HG02588 (cell line): ENCODE data around the gene GOLGA6L7.
"Not testable (repeated sequence)": the region's sequence is repeated elsewhere in the genome, so short reads cannot be mapped to it uniquely, and the experiment has no call there.

Experiments used
- ATAC-seq: cut with Tn5 transposase; IDR thresholded peaks from one replicate; pipeline ENCODE4 v1.9.1; 2021; ENCODE audit warnings: mild to moderate bottlenecking, moderate library complexity; ENCODE audit not compliant: unreplicated experiment

GOLGA6L7 gene

GRCh38 chr15:28884151-28884940 is 35.9 kb upstream of the GOLGA6L7 start:
- no peak for ATAC-seq

GRCh38 chr15:28881600-28881999 is 33.2 kb upstream of the GOLGA6L7 start:
- no peak for ATAC-seq

- no peak for ATAC-seq
These were observed 32.7 kb upstream of the GOLGA6L7 start for GRCh38 chr15:28881170-28881569.

- ATAC-seq = no peak
These were observed 32.2 kb upstream of the GOLGA6L7 start for GRCh38 chr15:28880680-28881079.

GRCh38 chr15:28879551-28879950 is 31.1 kb upstream of the GOLGA6L7 start:
- no peak for ATAC-seq

- no peak for ATAC-seq
These were observed 29.8 kb upstream of the GOLGA6L7 start for GRCh38 chr15:28878209-28878608.

- no peak for ATAC-seq
These were observed 28.4 kb upstream of the GOLGA6L7 start for GRCh38 chr15:28876845-28877185.

- ATAC-seq = no peak
These were observed 27.8 kb upstream of the GOLGA6L7 start for GRCh38 chr15:28876131-28876844.

GRCh38 chr15:28875461-28876000 is 27.1 kb upstream of the GOLGA6L7 start:
- ATAC-seq = no peak

GRCh38 chr15:28873585-28874190 is 25.2 kb upstream of the GOLGA6L7 start:
- ATAC-seq = no peak

GRCh38 chr15:28873006-28873405 is 24.6 kb upstream of the GOLGA6L7 start:
- ATAC-seq = no peak

GRCh38 chr15:28871168-28871567 is 22.7 kb upstream of the GOLGA6L7 start:
- no peak for ATAC-seq

GRCh38 chr15:28868744-28869345 is 20.4 kb upstream of the GOLGA6L7 start:
- ATAC-seq = no peak

- ATAC-seq = not testable (repeated sequence)
These were observed 13.3 kb upstream of the GOLGA6L7 start for GRCh38 chr15:28861589-28862293.

- ATAC-seq = no peak
These were observed 12.6 kb upstream of the GOLGA6L7 start for GRCh38 chr15:28861031-28861534.

GRCh38 chr15:28854578-28854977 is 6.1 kb upstream of the GOLGA6L7 start:
- not testable (repeated sequence) for ATAC-seq

GRCh38 chr15:28853654-28854053 is 5.2 kb upstream of the GOLGA6L7 start:
- ATAC-seq = not testable (repeated sequence)

GRCh38 chr15:28849766-28850165 is 1.3 kb upstream of the GOLGA6L7 start:
- ATAC-seq = not testable (repeated sequence)

GRCh38 chr15:28849271-28849670 is 827 bp upstream of the GOLGA6L7 start:
- ATAC-seq = not testable (repeated sequence)

GRCh38 chr15:28847959-28848358 is 485 bp downstream of the GOLGA6L7 start:
- ATAC-seq = not testable (repeated sequence)
